Activated effector memory CD4-positive, alpha-beta T cell treated with Interleukin-2 at 50 U/mL for 16 hours (primary cell): Measurements from ENCODE around the gene TMEM150B.
"Not testable (repeated sequence)": the region's sequence is repeated elsewhere in the genome, so short reads cannot be mapped to it uniquely, and the experiment has no call there.

Source experiments
- DNase-seq: peaks from one replicate; pipeline ENCODE4 v3.0.0-alpha.2; 2020

The TMEM150B gene

GRCh38 chr19:55336101-55336500 lies 11.0 kb upstream of the TMEM150B start:
- no peak for DNase-seq

- DNase-seq = no peak
Measured at GRCh38 chr19:55333870-55334269, 8.7 kb upstream of the TMEM150B start.

DNA sequence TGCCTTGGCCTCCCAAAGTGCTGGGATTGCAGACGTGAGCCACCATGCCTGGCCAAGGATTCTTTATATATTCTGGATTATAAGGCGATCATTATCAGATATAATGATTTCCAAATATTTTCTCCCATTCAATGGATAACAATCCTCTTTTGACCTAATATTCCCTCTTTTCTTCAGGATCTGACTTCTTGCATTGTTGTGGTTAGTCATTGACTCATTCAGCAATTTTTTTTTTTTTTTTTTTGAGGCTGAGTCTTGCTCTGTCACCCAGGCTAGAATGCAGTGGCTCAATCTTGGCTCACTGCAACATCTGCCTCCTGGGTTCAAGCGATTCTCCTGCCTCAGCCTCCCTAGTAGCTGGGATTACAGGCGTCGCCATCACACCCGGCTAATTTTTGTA lies 4.7 kb upstream of the TMEM150B start:
- not testable (repeated sequence) for DNase-seq

DNA sequence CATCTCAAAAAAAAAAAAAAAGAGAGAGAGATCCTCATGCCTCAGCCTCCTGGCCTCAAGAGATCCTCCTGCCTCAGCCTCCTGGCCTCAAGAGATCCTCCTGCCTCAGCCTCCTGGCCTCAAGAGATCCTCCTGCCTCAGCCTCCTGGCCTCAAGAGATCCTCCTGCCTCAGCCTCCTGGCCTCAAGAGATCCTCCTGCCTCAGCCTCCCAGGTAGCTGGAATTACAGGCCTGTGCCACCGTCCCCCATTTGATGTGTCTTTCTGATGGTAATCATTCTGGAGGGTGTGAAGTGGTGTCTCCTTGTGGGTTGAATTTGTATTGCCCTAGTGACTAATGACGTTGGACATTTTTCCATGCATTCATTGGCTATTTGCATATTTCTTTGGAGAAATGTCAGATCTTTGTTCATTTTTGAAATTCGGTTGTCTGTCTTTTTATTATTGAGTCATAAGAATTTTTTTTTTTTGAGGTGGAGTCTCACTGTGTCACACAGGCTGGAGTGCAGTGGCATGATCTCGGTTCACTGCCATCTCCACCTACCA lies 3.7 kb upstream of the TMEM150B start:
- DNase-seq = not testable (repeated sequence)

GRCh38 chr19:55324662-55325061 lies 479 bp downstream of the TMEM150B start:
- no peak for DNase-seq

DNA sequence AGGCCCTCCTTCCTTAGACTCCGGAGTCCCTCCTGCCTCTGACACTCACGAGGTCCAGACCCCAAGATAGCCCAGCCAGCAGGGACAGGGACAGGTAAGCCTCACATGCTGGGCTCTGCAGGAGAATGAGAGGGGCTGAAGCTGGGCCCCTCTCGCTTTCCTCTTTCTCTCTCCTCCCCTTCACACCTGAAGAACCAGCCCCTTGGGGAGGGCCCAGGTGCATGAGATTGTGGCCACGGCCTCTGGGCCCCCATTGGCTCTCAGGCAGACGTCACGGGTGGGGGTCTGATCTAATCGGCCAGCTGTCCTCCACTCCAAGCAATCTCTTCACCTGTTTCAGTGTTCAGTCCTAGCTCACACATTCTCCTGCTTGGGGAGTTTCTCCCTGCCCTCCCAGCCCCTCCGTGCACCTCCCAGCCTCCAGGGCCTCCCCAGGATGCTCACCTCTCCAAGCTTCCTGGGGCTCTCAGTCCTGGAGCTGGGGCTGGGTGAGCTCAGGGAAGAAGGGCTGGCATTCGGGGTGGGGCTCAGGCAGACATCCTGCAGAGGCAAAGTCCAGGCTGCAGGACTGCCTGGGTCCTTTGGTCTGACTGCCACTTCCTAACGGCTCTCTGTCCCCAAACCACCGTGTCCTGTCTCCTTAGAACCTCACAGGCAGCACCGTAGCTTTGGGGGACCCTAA lies 2.8 kb downstream of the TMEM150B start:
- no peak for DNase-seq

DNA sequence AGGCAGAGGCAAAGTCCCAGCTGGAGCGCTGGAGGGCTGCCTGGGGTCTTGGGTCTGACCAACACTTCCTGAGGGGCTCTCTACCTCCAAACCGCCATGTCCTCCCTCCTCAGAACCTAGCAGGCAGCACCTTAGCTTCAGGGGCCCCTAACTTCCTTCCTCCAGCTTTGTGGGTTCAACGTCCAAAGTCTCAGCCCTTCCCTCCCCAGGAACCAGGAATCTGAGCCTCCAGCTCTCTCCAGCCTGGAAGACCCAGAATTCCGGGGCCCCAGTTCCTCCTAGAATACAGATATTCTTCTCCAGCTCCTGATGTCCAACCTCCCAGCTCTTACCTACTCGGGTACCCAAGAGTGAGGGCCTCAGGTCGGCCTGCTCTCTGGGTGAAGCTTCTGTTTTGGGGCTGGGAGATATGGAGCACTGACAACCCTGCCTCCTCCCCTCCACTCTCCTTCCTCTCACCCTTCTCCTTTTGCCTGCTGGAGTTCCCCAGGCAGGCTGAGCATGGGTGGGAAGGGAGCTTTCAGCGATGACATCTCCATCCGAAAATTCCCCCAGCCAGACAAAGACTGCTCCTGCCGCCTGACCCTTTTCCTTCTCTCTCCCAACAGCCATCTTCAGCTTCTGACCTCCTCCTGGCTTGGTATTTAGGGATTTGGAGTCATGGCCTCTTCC lies 3.5 kb downstream of the TMEM150B start:
- DNase-seq = no peak

DNA sequence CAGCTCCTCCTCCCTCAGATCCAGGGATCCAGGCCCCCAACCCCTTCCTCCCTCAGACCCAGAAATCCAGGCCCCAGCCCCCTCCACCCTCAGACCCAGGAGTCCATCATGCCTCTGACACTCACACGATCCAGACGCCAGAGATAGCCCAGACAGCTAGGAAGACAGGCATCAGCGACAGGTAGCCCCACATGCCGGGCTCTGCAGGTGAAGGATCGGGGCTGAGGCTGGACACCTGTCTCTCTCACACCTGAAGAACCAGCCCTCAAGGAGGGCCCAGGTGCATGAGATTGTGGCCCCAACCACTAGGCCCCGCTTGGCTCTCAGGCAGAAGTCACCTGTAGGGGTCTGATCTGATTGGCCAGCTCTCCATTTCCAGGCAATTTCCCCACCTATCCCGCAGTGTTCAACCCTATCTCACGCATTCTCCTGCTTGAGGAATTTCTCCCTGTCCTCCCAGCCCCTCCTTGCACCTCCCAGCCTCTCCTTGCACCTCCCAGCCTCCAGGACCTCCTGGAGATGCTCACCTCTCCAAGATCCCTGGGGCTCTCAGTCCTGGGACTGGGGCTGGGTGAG lies 4.2 kb downstream of the TMEM150B start:
- DNase-seq = no peak

GRCh38 chr19:55319785-55320184 lies 5.4 kb downstream of the TMEM150B start:
- no peak for DNase-seq

GRCh38 chr19:55316646-55317045 lies 8.5 kb downstream of the TMEM150B start:
- no peak for DNase-seq

- no peak for DNase-seq
Measured at GRCh38 chr19:55315956-55316525, 9.1 kb downstream of the TMEM150B start.

- DNase-seq = no peak
Measured at GRCh38 chr19:55314396-55314795, 10.7 kb downstream of the TMEM150B start.

DNA sequence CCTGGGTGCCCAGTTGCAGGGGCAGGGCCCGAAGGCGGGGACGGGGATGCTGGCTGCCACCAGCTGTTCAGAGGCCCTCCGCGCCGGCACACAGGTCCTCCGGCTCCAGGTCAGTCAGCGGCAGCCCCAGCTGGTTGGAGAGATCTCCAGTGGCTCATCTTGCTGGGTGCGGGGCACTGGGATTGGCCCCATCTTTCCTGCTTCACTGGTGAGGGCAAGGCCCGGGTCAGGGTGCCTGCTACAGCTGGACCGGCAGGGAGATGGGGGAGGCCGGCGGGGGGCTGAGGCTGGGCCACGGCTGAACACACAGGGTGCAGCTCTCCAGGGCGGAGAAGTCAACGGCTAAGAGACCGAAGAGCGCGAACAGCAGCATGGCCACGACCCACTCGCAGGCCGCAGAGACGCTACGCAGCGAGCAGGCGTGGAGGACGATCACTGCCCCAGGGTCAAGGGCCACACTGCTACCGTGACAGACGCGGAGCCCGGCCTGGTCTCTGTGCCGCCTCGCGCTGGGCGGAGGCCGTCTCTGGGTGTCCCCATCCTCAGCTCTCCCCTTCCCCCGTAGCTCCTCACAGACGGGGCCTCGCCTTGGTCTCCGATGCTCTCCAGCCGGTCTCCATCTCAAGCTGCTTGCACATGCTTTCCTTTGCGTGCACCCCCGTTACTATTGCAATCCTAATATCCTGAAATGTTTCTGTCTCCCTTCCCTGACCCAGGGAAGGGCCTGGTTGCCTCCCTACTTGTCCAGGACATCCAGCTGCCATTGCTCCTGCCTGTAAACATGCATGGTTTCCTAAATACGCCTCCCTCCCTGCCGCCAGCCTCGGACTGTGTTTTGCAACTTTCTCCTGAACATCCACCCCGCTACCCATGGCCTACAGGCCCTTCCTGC lies 12.3 kb downstream of the TMEM150B start:
- DNase-seq = no peak

DNA sequence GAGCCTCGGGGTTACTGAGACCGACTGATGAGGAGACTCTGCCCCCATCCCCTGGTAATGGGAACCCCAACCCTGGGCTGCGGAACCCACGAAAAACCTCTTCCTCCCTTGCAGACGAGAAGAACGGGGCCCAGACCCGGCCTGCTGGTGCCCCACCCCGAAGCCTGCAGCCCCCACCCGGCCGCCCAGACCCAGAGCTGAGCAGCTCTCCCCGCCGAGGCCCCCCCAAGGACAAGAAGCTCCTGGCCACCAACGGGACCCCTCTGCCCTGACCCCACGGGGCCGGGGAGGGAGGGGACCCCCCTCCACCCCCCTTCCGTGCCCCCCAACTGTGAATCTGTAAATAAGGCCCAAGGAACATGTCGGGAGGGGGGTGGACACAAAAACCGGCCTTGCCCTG lies 13.3 kb downstream of the TMEM150B start:
- no peak for DNase-seq

DNA sequence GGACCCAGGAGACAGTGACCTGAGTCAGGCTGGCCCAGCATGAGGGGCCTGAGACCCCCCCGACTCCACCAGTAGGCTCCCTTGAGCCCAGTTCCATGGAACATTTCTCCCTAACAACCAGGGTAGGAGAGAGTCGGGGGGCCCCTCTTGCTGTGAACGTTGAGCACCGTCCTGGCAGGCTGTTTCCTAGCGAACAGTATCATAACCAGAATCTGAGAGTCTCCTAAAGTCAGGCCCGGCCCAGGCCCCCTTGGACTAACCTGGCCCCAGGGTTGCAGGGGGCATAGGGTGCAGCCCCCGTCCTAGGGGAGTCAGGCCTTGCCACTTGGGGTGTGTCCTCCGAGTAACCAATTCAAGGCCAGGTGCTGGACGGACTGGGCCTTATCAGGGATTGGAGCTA lies 13.7 kb downstream of the TMEM150B start:
- DNase-seq = no peak

DNA sequence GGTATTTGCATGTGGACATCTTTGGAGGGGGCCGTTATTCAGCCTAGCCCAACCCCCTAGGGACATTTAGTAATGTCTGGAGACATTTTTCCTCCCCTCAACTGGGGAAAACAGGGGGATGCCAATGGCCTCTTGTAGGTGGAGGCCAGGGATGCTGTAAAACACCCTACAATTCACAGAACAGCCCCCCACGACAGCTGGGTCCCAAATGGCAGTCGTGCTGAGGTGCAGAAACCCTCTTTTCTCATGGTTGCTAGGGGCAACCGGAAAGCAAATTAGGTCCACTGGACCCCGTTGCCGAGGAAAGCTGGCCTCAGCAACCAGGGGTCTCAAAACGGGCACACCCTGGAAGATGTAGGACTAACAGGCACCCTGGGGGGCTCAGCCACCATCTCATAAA lies 14.6 kb downstream of the TMEM150B start:
- DNase-seq = no peak

DNA sequence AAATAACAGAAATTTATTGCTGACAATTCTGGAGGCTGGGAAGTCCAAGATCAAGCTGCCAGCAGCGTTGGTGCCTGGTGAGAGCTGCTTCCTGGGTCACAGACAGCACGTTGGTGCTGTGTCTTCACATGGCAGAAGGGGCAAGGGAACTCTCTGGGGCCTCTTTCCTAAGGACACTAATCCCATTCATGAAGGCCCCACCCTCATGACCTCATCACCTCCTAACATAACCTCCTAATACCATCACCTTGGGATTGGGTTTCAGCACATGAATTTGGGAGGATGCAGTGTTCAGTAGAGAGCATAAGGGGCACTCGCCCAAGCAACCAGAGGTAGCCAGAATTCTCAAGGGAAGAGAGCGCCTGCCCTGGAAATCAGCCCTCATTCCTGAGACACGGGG lies 15.7 kb downstream of the TMEM150B start:
- DNase-seq = no peak

DNA sequence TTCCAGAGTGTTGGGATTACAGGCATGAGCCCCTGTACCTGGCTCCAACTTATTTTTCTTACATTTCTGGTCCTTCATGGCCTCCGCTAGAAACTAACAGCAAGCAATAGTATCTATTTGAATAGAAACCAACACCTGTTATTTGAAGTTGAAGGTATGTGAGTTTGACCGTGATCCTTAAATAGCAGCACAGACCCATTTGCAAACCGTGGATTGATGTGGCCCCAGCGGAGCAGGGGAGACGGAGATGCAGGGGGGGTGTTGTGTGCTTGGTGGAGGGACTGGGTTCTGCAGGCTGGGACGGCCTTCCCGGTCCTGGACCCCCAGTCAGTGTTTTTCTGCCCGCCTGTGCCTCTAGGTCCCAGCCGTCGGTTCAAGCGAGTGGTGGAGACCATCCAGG lies 16.9 kb downstream of the TMEM150B start:
- DNase-seq = no peak

- DNase-seq = no peak
Measured at GRCh38 chr19:55306712-55307111, 18.4 kb downstream of the TMEM150B start.

GRCh38 chr19:55305983-55306562 lies 19.1 kb downstream of the TMEM150B start:
- no peak for DNase-seq

- peak; percentile 9 for DNase-seq
Measured at GRCh38 chr19:55305491-55305890, 19.6 kb downstream of the TMEM150B start.

DNA sequence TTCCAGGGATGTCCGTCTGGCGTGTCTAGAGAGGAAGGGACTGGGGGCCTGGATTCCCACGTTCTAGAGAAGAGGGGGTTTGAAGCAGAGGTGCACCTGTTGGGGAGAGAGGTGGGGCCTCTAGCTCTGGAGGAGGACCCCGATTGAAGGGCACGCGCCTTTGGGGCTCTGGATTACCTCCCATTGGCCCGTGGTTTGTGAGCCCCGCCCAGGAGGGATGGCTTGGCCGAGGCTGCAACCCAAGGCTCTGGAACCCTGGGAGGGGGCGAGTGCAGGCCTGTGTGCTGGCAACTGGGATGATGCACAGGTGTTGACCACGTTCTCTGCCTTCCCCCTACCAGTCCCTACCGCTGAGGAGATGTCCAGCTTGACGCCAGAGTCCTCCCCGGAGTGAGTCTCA lies 20.2 kb downstream of the TMEM150B start:
- DNase-seq = no peak
